Skeletal muscle tissue (tissue), 4 donors: ENCODE data around the gene RHOG. TPM values are rescaled to one million over a fixed set of nuclear protein-coding genes. Genes with fewer than 3 reads are reported as not detected.
A peak's percentile ranks its signal among the peaks of the same experiment; 100 is the strongest.

ENCODE experiments used
- H3K27ac ChIP-seq: one replicate; pipeline ENCODE4 v1.7.0; 2013; ENCODE audit warnings: mild to moderate bottlenecking, low read depth, low read length, inconsistent platforms
- H3K27me3 ChIP-seq, 3 donors: one replicate each; pipeline ENCODE4 v1.7.0; 2013; ENCODE audit warnings: low read length in 3 of 3; ENCODE audit not compliant: control insufficient read depth in 3 of 3, insufficient read depth in 3 of 3
- H3K36me3 ChIP-seq, 3 donors: one replicate each; pipeline ENCODE4 v1.7.0; 2013; ENCODE audit warnings: low read length in 3 of 3; ENCODE audit not compliant: control insufficient read depth in 3 of 3, insufficient read depth in 3 of 3
- H3K4me1 ChIP-seq, 3 donors: one replicate each; pipeline ENCODE4 v1.7.0; 2013; ENCODE audit warnings: low read length in 3 of 3, mild to moderate bottlenecking in 3 of 3; ENCODE audit not compliant: control insufficient read depth in 3 of 3, insufficient read depth in 3 of 3
- H3K4me3 ChIP-seq, 3 donors: one replicate each; pipeline ENCODE4 v1.7.0; 2013; ENCODE audit warnings: low read length in 3 of 3
- H3K9ac ChIP-seq, 3 donors: one replicate each; pipeline ENCODE4 v1.7.0; 2013; ENCODE audit warnings: low read length in 3 of 3, mild to moderate bottlenecking in 3 of 3, moderate library complexity in 2 of 3, low read depth in 1 of 3
- H3K9me3 ChIP-seq, 3 donors: one replicate each; pipeline ENCODE4 v1.7.0; 2013; ENCODE audit warnings: low read length in 3 of 3; ENCODE audit not compliant: control insufficient read depth in 3 of 3
- total RNA-seq: library from RNA; depleted of rRNA; stranded (reverse); fragments of >200 nt; gene quantifications from one replicate; pipeline ENCODE4 v1.2.3, GENCODE V29; 2014
- donor health status: Osteomylitis.

RHOG gene
- total RNA-seq, 1 donor from 2014 or later, result 1.6 TPM

- no peak overlapping the region for H3K4me3 ChIP-seq
- H3K27me3 ChIP-seq, result no peaks in the 10 kb centered on the region
- peaks cover 14 to 20% (median 18%) of the 10 kb centered on the region in 3 donors for H3K36me3 ChIP-seq
- H3K27ac ChIP-seq, result no peak overlapping the region
- no peak overlapping the region for H3K9ac ChIP-seq
- peaks cover 0 to 7% (median 3%) of the 10 kb centered on the region in 3 donors for H3K4me1 ChIP-seq
- H3K9me3 ChIP-seq, result no peaks in the 10 kb centered on the region
Observed at GRCh38 chr11:3826721-3827120, 14.0 kb downstream of the RHOG start.

GRCh38 chr11:3825473-3826154 lies 15.1 kb downstream of the RHOG start:
- Histone ChIP-seq H3K4me3 (no peak overlapping the region), H3K9me3 (no peaks in the 10 kb centered on the region), H3K9ac (no peak overlapping the region), H3K36me3 (peaks cover 14 to 20% (median 18%) of the 10 kb centered on the region in 3 donors), H3K27me3 (no peaks in the 10 kb centered on the region), H3K27ac (no peak overlapping the region), H3K4me1 (peaks cover 0 to 4% (median 0%) of the 10 kb centered on the region in 3 donors)

DNA sequence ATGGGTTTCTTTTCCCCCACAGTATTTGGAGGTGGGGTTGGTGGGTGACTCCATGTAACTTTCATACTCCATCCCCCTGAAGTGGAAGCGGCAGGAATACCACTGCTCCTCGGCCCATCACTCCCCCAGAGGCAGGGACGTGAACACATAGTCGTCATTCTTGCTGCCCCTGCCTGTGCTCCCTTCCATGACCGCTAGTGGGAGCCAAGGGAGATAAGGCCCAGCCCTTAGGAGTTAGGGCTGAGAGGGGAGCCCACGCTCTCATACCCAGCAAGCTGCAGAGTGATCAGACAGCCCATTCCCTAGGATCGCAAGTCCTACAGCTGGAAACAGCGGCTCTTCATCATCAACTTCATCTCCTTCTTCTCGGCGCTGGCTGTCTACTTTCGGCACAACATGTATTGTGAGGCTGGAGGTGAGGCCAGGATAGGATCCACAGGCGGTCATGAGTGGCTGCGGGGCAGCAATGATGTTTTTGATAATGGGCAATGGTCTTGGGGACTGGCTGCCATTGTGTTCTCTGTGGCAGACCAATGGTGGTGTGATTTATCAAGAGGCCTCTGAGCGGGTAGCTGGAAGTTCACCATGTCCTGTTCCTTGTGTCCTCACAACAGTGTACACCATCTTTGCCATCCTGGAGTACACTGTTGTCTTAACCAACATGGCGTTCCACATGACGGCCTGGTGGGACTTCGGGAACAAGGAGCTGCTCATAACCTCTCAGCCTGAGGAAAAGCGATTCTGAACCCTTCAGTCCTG lies 15.9 kb downstream of the RHOG start:
- peaks cover 13 to 20% (median 18%) of the 10 kb centered on the region in 3 donors for H3K36me3 ChIP-seq

DNA sequence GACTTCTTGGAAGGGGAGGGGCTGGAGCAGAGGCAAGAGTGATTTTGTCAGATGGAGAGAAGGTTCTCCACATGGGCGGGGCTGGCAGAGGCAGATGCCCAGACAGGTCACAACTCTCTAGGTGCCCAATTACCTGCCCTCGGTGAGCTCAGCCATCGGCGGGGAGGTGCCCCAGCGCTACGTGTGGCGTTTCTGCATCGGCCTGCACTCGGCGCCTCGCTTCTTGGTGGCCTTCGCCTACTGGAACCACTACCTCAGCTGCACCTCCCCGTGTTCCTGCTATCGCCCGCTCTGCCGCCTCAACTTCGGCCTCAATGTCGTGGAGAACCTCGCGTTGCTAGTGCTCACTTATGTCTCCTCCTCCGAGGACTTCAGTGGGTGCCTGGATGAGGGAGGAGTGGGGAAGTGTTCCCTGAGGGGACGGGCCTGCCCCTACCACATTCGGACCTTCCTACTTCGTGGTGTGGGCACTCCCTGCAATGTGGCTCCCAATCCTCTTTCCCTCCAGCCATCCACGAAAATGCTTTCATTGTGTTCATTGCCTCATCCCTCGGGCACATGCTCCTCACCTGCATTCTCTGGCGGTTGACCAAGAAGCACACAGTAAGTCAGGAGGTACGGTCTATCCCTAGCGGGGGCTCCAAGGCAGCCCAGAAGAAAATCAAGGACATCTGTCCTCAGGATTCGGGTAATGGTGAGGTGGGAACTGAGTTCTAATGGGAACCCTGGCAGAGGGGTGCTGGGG lies 16.8 kb downstream of the RHOG start:
- no peaks in the 10 kb centered on the region for H3K27me3 ChIP-seq
- H3K9me3 ChIP-seq, result no peaks in the 10 kb centered on the region
- peaks cover 13 to 20% (median 18%) of the 10 kb centered on the region in 3 donors for H3K36me3 ChIP-seq
- no peak overlapping the region for H3K27ac ChIP-seq
- H3K4me1 ChIP-seq, result peaks cover 0 to 4% (median 0%) of the 10 kb centered on the region in 3 donors
- no peak overlapping the region for H3K9ac ChIP-seq
- no peak overlapping the region for H3K4me3 ChIP-seq

More for the DNA sequence above, 15.9 kb downstream of the RHOG start:
- no peaks in the 10 kb centered on the region for H3K9me3 ChIP-seq
- no peak overlapping the region for H3K4me3 ChIP-seq
- no peaks in the 10 kb centered on the region for H3K27me3 ChIP-seq
- peaks cover 0 to 4% (median 0%) of the 10 kb centered on the region in 3 donors for H3K4me1 ChIP-seq
- H3K9ac ChIP-seq, result no peak overlapping the region
- H3K27ac ChIP-seq, result no peak overlapping the region

DNA sequence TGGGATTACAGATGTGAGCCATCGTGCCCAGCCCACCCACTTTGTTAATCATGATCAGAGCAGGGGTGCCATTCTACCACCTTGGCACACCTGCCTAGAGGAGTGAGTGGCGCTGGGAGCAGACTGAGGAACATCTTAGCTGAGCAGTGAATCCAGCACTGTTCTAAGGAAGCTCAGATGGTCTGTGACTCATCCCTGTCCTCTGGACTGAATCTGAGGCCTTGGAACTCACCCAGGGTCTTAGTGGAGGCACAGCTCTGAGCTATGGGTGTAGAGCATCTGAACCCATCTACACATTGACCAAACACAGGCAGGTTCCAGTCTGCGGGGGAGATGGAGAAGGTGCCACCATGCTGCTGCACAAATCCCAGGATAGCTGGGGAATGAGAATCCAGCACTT lies 17.5 kb downstream of the RHOG start:
- H3K27ac ChIP-seq, result no peak overlapping the region
- peaks cover 0 to 4% (median 0%) of the 10 kb centered on the region in 3 donors for H3K4me1 ChIP-seq
- no peaks in the 10 kb centered on the region for H3K9me3 ChIP-seq
- H3K9ac ChIP-seq, result no peak overlapping the region
- H3K36me3 ChIP-seq, result peaks cover 13 to 20% (median 18%) of the 10 kb centered on the region in 3 donors
- no peaks in the 10 kb centered on the region for H3K27me3 ChIP-seq
- no peak overlapping the region for H3K4me3 ChIP-seq

- H3K4me1 ChIP-seq, result peaks cover 0 to 4% (median 0%) of the 10 kb centered on the region in 3 donors
- no peaks in the 10 kb centered on the region for H3K9me3 ChIP-seq
- no peak overlapping the region for H3K27ac ChIP-seq
- H3K4me3 ChIP-seq, result no peak overlapping the region
- H3K9ac ChIP-seq, result no peak overlapping the region
- H3K27me3 ChIP-seq, result no peaks in the 10 kb centered on the region
- H3K36me3 ChIP-seq, result peaks cover 8 to 12% (median 9%) of the 10 kb centered on the region in 3 donors
Observed at GRCh38 chr11:3822312-3822711, 18.4 kb downstream of the RHOG start.

- H3K9ac ChIP-seq, result no peak overlapping the region
- H3K27me3 ChIP-seq, result no peaks in the 10 kb centered on the region
- H3K9me3 ChIP-seq, result no peaks in the 10 kb centered on the region
- peaks cover 2 to 4% (median 3%) of the 10 kb centered on the region in 3 donors for H3K36me3 ChIP-seq
- peaks cover 0 to 4% (median 0%) of the 10 kb centered on the region in 3 donors for H3K4me1 ChIP-seq
- H3K27ac ChIP-seq, result no peak overlapping the region
- H3K4me3 ChIP-seq, result no peak overlapping the region
Observed at GRCh38 chr11:3820971-3821370, 19.8 kb downstream of the RHOG start.

GRCh38 chr11:3817181-3817800 lies 23.5 kb downstream of the RHOG start:
- Histone ChIP-seq H3K9ac (peak overlapping the region in 1 of 3 donors; percentile 3), H3K9me3 (no peaks in the 10 kb centered on the region), H3K36me3 (peaks cover 0 to 2% (median 0%) of the 10 kb centered on the region in 3 donors), H3K4me3 (no peak overlapping the region), H3K27ac (no peak overlapping the region), H3K4me1 (no peaks in the 10 kb centered on the region), H3K27me3 (no peaks in the 10 kb centered on the region)

- Histone ChIP-seq H3K36me3 (peaks cover 0 to 2% (median 0%) of the 10 kb centered on the region in 3 donors), H3K27me3 (no peaks in the 10 kb centered on the region), H3K9ac (no peak overlapping the region), H3K27ac (no peak overlapping the region), H3K9me3 (no peaks in the 10 kb centered on the region), H3K4me1 (no peaks in the 10 kb centered on the region), H3K4me3 (no peak overlapping the region)
Observed at GRCh38 chr11:3816673-3817072, 24.1 kb downstream of the RHOG start.
